HG02852 (cell line): ENCODE results near the gene FAM20A.
"Not testable (repeated sequence)": the region's sequence is repeated elsewhere in the genome, so short reads cannot be mapped to it uniquely, and the experiment has no call there.

Experiments
- ATAC-seq: cut with Tn5 transposase; IDR thresholded peaks from one replicate; pipeline ENCODE4 v1.9.1; 2021; ENCODE audit warnings: mild to moderate bottlenecking, moderate library complexity; ENCODE audit not compliant: unreplicated experiment

The FAM20A gene

GRCh38 chr17:68505951-68506350 lies 95.2 kb downstream of the FAM20A start:
- no peak for ATAC-seq

GRCh38 chr17:68501074-68501473 lies 100.1 kb downstream of the FAM20A start:
- ATAC-seq: no peak

- ATAC-seq: no peak
Measured at GRCh38 chr17:68499587-68499986, 101.6 kb downstream of the FAM20A start.

GRCh38 chr17:68498479-68499326 lies 102.5 kb downstream of the FAM20A start:
- peak; percentile 28 for ATAC-seq

GRCh38 chr17:68497885-68498319 lies 103.3 kb downstream of the FAM20A start:
- peak; percentile 95 for ATAC-seq

DNA sequence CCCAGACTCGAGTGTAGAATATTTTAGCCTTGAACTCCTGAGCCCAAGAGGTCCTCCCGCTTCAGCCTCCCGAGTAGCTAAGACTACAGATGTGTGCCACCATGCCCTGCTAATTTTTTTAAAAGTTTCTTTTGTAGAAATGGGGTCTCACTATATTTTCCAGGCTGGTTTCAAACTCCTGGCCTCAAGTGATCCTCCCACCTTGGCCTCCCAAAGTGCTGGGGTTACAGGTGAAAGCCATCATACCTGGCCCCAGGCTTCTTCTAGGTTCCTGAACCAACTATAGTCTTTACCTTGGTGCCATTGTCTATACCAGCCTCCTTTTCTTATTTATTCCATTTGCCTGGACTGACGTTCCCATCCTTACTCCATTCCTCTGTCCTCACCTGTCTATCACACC lies 106.1 kb downstream of the FAM20A start:
- no peak for ATAC-seq

GRCh38 chr17:68492394-68493054 lies 108.6 kb downstream of the FAM20A start:
- not testable (repeated sequence) for ATAC-seq

DNA sequence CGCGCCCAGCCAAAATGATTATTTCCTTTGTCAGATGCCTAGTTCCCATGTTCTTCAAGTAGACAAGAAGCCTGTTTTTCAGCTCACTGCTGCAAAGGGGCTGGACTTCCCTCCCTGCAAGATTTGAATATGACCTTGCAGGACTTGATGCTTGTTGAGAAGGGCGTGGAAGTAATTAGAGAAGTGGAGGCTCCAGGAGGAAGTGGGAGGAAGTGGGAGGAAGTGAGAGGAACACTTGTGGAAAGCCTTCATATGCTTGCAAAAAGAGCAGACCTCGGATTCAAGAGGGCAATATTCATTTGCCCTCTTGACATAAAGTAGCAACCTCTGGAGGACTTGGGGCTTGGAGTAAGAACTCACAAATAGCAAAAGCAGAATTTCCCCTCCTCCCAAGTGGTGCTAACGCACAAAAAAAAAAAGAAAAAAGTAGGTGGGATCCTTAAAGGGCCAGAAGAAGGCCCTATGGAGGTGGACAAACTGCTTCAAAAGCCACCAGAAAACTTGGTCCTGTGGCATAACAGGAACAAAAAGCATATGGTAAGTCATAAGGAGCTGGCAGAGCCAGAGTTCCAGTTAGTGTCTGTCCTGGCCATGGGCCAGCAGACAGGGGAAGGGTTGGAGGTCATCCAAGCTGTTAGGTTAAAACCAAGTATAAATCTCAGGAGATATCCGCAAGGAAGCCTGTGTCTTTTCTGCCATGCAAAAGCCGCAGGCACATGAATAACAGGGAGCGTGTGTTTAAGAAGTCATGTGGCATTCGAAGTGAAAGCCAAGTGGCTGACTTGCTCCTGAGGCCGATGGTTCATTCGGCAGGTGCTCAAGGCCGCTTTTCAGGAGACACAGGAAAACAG lies 109.6 kb downstream of the FAM20A start:
- ATAC-seq: no peak

- no peak for ATAC-seq
Measured at GRCh38 chr17:68489919-68490318, 111.2 kb downstream of the FAM20A start.
